PC-9 (cell line): ENCODE results near the gene HSF4. TPM values are rescaled to one million over a fixed set of nuclear protein-coding genes. Genes with fewer than 3 reads are reported as not detected.

Source experiments
- BruUV-seq: library from RNA; stranded (reverse); fragments of 400-500 nt; replicated peaks from 2 replicates; lab custom pipeline; 2021; lab: Mats Ljungman, UMichigan
- CTCF ChIA-PET: fragments of 300-600 bp; sonication (Branson Sonifier 250); formaldehyde crosslinking; loops from one replicate; lab custom pipeline; 2022; ENCODE audit warnings: antibody characterized with exemption; lab: Charles Lee
- POLR2A ChIA-PET: fragments of 300-600 bp; sonication (Branson Sonifier 250); formaldehyde crosslinking; loops from one replicate; lab custom pipeline; 2022; ENCODE audit warnings: antibody characterized with exemption; ENCODE audit not compliant: unreplicated experiment; lab: Charles Lee
- DNase-seq, 2 experiments: peaks; one replicate each; pipeline versions ENCODE4 v3.0.0 to v3.0.0-alpha.2; 2015 to 2022; ENCODE audit warnings: mixed read lengths in 1 of 2
- H2AFZ ChIP-seq: fragments of 200-600 bp; sonication (generic); 2 replicates; pipeline ENCODE4 v1.8.1; 2017; ENCODE audit warnings: antibody characterized with exemption
- H3F3A ChIP-seq: fragments of 200-600 bp; sonication (generic); 2 replicates; pipeline ENCODE4 v1.8.1; 2017; ENCODE audit warnings: antibody characterized with exemption, mild to moderate bottlenecking, low read depth; ENCODE audit not compliant: insufficient read depth
- H3K27ac ChIP-seq: fragments of 200-600 bp; sonication (generic); 2 replicates; pipeline ENCODE4 v1.6.1; 2016; ENCODE audit warnings: mixed run types
- H3K27me3 ChIP-seq: fragments of 200-600 bp; sonication (generic); 2 replicates; pipeline ENCODE4 v1.6.1; 2016; ENCODE audit warnings: low read depth, mixed run types; ENCODE audit not compliant: insufficient read depth
- H3K36me3 ChIP-seq: fragments of 200-600 bp; sonication (generic); 2 replicates; pipeline ENCODE4 v1.6.1; 2016; ENCODE audit warnings: low read depth, mixed run types
- H3K4me1 ChIP-seq: fragments of 200-600 bp; sonication (generic); replicated peaks from 2 replicates; pipeline ENCODE4 v1.6.1; 2016; ENCODE audit warnings: mixed run types; ENCODE audit not compliant: insufficient read depth
- H3K4me2 ChIP-seq: fragments of 200-600 bp; sonication (generic); 2 replicates; pipeline ENCODE4 v1.6.1; 2017; ENCODE audit warnings: mixed run types
- H3K4me3 ChIP-seq: fragments of 200-600 bp; sonication (generic); 2 replicates; pipeline ENCODE4 v1.6.1; 2016; ENCODE audit warnings: mixed run types
- H3K79me2 ChIP-seq: fragments of 200-600 bp; sonication (generic); 2 replicates; pipeline ENCODE4 v1.6.1; 2017; ENCODE audit warnings: low read depth, mixed run types
- H3K9me2 ChIP-seq: fragments of 200-600 bp; sonication (generic); 2 replicates; pipeline ENCODE4 v1.8.1; 2017; ENCODE audit warnings: mild to moderate bottlenecking; ENCODE audit not compliant: insufficient read depth
- H3K9me3 ChIP-seq: fragments of 200-600 bp; sonication (generic); 2 replicates; pipeline ENCODE4 v1.8.1; 2016; ENCODE audit warnings: low read depth; ENCODE audit not compliant: insufficient read depth
- H4K20me1 ChIP-seq: fragments of 200-600 bp; sonication (generic); 2 replicates; pipeline ENCODE4 v1.8.1; 2017; ENCODE audit not compliant: insufficient read depth
- CTCF ChIP-seq: fragments of 200-600 bp; sonication (generic); conservative IDR thresholded peaks from 2 replicates; pipeline ENCODE4 v1.6.1; 2017; ENCODE audit warnings: mixed run types, antibody characterized with exemption, mild to moderate bottlenecking, moderate library complexity
- EZH2 ChIP-seq: fragments of 200-600 bp; sonication (generic); IDR thresholded peaks from 2 replicates; pipeline ENCODE4 v1.8.0; 2017; ENCODE audit warnings: antibody characterized with exemption, low read depth
- intact Hi-C: fragments of 100-400 bp; cut with micrococcal nuclease; formaldehyde crosslinking; loops from one replicate; pipeline ENCODE4 v1.10.0; 2022; ENCODE audit not compliant: unreplicated experiment
- total RNA-seq: library from RNA; stranded (reverse); gene quantifications from 2 replicates; pipeline ENCODE4 v1.2.3, GENCODE V29; 2021

Gene HSF4
- total RNA-seq, 1 experiment from 2014 or later = 100 TPM

- Histone ChIP-seq H3K4me3 (no peak overlapping the region), H2AFZ (no peak overlapping the region), H3K4me2 (no peak overlapping the region), H3K9me2 (no peaks in the 10 kb centered on the region), H3K9me3 (no peaks in the 10 kb centered on the region), H3F3A (no peaks in the 10 kb centered on the region), H4K20me1 (no peaks in the 10 kb centered on the region), H3K27ac (no peak overlapping the region), H3K36me3 (peaks cover 13% of the 10 kb centered on the region), H3K79me2 (no peaks in the 10 kb centered on the region), H3K4me1 (no peaks in the 10 kb centered on the region), H3K27me3 (no peaks in the 10 kb centered on the region)
- ChIA-PET CTCF (no interaction called here), POLR2A (no interaction called here)
- TF ChIP-seq EZH2 (no peak), CTCF (no peak)
- BruUV-seq = no TSS peak
- intact Hi-C loops = no loop called here
- no peak for DNase-seq
Measured at GRCh38 chr16:67137605-67138004, 26.9 kb upstream of the HSF4 start.

DNA sequence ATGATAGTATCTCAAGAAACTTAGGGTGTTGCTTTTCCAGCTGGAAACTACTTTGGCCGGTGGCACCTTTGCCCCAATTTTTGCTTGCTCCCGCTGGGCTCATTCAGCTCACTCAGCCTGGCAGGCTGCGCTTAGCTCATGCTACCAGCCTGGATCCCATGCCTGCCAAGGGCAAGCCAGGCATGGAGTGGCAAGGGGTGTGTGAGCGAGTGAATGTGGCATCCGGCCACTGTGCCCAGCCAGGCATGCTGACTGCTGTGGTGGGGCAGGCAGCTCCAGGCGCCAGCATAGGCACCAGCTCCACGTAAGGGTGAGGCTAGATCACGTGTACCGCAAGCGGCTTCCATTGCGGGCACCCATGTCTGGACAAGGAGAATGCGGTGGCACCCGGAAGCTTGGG is 23.2 kb upstream of the HSF4 start:
- no peaks in the 10 kb centered on the region for H3K79me2 ChIP-seq
- no peak for DNase-seq
- CTCF ChIA-PET = no interaction called here
- H3F3A ChIP-seq = no peaks in the 10 kb centered on the region
- no TSS peak for BruUV-seq
- peaks cover 5% of the 10 kb centered on the region; the same call in 1 of the 2 replicates for H3K36me3 ChIP-seq
- H3K27me3 ChIP-seq = no peaks in the 10 kb centered on the region
- intact Hi-C loops = no loop called here
- H3K9me2 ChIP-seq = no peaks in the 10 kb centered on the region
- H3K9me3 ChIP-seq = no peaks in the 10 kb centered on the region
- no peaks in the 10 kb centered on the region for H3K4me1 ChIP-seq
- no peak for TF ChIP-seq CTCF
- TF ChIP-seq EZH2 = no peak
- POLR2A ChIA-PET = no interaction called here
- H3K4me2 ChIP-seq = no peak overlapping the region
- no peak overlapping the region for H3K27ac ChIP-seq
- no peak overlapping the region for H3K4me3 ChIP-seq
- H2AFZ ChIP-seq = no peak overlapping the region
- no peaks in the 10 kb centered on the region for H4K20me1 ChIP-seq

DNA sequence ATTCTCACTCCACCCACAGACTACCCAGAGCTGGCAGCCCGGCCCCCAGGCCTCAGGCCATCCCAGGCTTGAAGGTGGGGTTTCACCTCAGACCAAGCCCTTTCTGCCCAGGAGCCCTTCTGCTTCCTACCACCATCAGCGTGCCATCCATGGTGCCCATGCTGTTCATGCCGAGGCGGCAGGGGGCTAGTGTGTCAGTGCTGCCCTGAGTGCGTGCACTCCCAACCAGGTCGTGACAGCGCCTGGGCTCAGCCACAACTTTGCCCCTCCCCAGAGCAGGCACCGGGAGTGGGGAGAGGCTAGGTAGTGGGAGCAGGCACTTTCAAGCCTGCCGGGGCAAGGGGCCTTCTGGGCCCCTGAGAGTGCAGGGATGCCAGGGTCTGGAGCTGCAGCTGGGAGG is 22.2 kb upstream of the HSF4 start:
- intact Hi-C loops = no loop called here
- peaks cover 1% of the 10 kb centered on the region; the same call in 1 of the 2 replicates for H3K36me3 ChIP-seq
- no peaks in the 10 kb centered on the region for H3K4me1 ChIP-seq
- H3K4me3 ChIP-seq = no peak overlapping the region
- ChIA-PET CTCF (no interaction called here), POLR2A (no interaction called here)
- BruUV-seq = no TSS peak
- H2AFZ ChIP-seq = no peak overlapping the region
- H3K27ac ChIP-seq = no peak overlapping the region
- TF ChIP-seq EZH2 = no peak
- TF ChIP-seq CTCF = no peak
- H3K9me3 ChIP-seq = no peaks in the 10 kb centered on the region
- H3K9me2 ChIP-seq = no peaks in the 10 kb centered on the region
- H3K79me2 ChIP-seq = no peaks in the 10 kb centered on the region
- H4K20me1 ChIP-seq = no peaks in the 10 kb centered on the region
- no peak for DNase-seq
- no peak overlapping the region for H3K4me2 ChIP-seq
- peaks cover under 1% of the 10 kb centered on the region; the same call in 1 of the 2 replicates for H3F3A ChIP-seq
- no peaks in the 10 kb centered on the region for H3K27me3 ChIP-seq
